ENCODE data around the gene DNAL1.
"Not testable (repeated sequence)": the region's sequence is repeated elsewhere in the genome, so short reads cannot be mapped to it uniquely, and the experiment has no call there.

DNAL1 gene

DNA sequence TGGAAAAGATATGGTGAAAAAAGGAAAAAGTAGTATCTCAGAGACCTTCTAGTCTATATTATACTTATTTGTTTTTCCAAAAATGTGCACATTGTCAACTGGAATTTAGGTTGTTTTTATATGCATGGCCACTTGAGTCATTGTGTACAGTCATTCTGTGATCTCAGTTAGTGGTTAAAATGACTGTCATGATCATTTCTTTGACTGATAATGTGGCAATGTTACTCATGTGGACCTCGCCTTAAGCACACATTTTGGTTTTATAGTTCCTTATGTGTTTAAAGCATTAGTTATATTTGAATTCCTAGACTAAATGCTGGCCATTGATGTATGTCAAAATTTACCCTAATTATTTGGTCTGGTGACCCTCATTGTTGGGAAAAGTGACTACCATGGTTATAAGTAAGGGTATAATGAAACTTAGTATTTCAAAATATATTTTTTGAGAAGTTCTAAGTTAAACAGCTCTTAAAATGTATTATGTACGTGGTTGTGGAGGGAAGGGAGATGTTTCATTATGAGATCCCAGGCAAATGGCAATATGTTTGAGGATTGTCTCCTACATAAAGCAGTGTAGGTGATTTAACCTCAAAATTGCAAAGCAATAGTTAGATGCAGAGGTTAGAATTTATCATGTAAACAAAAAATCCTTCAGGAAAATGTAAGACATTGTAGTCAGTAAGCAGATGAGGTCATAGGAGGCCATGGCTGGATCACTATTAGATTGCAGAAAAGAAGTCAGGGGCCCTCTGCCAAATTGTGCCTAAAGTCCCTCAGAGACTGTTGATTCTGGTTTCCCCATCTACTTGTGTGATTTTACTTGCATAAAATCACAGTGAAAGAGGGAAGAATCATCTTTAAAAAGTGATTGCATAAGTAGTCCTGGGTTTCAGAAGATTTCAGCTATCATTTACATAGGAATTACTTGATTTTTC, 51.9 kb downstream of the DNAL1 start:
- DNase-seq (ENCODE audit: low read depth in 2 of 2, low spot score in 1 of 2): no peak

DNA sequence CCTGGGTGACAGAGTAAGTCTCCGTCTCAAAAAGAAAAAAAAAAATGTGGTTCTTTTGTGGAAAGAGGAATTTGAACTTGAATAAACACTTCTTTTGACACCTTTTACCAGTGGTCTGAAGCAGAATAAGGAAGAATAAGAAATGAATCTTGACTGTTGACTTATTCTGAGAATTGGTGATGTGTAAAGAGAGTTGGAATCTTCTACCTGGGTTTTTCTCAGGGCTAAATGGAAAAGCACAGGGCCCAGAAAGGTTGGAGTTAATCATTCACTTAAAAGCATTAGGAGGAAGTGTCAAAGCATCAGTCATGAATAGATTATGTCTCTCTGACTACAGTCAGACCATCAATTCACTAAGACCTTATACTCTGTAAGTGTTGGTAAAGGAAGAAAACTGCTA, 55.5 kb downstream of the DNAL1 start:
- DNase-seq (ENCODE audit: low read depth in 2 of 2, low spot score in 1 of 2): no peak

DNA sequence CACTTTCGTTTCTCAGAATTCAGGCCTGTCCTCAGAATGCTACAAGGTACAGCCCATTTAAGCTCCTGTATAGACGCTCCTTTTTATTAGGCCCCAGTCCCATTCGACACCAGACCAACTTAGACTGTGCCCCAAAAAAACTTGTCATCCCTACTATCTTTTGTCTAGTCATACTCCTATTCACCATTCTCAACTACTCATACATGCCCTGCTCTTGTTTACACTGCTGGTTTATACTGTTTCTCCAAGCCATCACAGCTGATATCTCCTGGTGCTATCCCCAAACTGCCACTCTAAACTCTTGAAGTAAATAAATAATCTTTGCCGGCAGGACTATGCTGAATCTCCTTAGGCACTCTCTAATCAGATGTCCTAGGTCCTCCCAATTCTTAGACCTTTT, 63.3 kb downstream of the DNAL1 start:
- not testable (repeated sequence) for DNase-seq (ENCODE audit: low read depth in 2 of 2, low spot score in 1 of 2)

DNA sequence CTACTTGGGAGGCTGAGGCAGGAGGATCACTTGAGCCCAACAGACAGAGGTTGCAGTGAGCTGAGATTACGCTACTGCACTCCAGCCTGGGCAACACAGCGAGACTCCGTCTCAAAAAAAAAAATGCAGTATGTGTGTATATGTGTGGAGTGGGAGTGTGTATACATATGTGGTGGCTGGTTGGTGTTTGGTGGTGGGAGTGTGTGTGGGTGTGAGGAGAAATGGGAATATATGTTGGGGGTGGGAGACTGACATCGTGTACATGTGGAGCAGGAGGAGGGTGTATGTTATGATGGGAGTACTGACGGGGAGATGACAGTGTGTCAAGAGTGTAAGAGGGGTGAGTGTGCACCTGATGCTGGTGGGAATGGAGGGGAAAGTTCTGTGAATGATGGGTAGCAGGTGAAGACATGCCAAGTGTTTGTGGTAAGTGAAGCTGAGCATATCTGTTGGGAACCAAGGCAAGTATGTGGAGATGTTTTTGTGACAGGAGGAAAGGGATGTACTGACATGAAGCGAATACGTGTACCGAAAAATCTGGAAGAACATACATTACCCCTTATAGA, 65.2 kb downstream of the DNAL1 start:
- no peak for DNase-seq (ENCODE audit: low read depth in 2 of 2, low spot score in 1 of 2)

DNA sequence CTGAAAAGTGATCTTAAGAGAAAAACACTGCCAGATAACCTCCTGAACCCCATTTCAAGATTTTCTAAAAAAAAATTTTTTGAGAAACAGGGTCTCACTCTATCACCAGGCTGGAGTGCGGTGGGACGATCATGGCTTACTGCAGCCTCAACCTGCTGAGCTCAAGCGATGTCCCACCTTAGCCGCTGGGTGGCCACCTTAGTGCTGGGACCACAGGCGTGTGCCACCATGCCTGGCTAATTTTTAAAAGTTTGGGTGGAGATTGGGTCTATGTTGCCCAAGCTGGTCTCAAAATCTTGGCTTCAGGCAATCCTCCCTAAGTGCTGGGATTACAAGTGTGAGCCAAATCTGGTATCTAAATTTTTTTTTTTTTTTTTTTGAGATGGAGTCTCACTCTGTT, 66.0 kb downstream of the DNAL1 start:
- DNase-seq (ENCODE audit: low read depth in 2 of 2, low spot score in 1 of 2): no peak

- DNase-seq (ENCODE audit: low read depth in 2 of 2, low spot score in 1 of 2): no peak
These were observed 67.3 kb downstream of the DNAL1 start for GRCh38 chr14:73712071-73712506.

- DNase-seq (ENCODE audit: low read depth in 2 of 2, low spot score in 1 of 2): no peak
These were observed 67.9 kb downstream of the DNAL1 start for GRCh38 chr14:73712540-73713180.

DNA sequence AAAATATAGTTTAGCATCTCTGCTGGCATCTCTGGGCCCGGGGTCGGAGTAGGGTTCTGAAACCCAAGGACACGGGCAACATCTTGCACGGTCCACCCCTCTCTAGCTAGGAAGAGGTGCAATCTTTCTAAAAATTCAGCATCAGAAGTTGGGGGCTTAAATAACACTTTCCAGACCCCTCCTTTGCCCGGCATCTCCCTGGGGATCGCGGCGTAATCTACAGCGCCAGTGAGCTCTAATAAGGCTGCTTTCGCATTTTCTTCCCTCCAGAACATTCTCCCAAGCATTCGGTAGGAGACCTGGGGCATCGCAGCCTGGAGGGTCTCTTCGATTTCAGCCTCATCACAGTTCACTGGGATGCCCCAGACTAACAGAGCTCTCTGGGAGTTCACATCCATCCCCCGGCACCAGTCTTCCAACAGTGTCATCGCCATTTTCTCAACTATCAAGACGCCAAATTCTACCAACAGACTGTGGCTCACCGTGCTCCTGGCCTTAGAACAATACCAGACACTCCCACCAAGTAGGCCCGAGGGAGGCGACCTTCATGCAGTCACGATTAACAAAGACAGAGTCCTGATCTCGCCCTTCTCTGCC, 68.5 kb downstream of the DNAL1 start:
- no peak for DNase-seq (ENCODE audit: low read depth in 2 of 2, low spot score in 1 of 2)

DNA sequence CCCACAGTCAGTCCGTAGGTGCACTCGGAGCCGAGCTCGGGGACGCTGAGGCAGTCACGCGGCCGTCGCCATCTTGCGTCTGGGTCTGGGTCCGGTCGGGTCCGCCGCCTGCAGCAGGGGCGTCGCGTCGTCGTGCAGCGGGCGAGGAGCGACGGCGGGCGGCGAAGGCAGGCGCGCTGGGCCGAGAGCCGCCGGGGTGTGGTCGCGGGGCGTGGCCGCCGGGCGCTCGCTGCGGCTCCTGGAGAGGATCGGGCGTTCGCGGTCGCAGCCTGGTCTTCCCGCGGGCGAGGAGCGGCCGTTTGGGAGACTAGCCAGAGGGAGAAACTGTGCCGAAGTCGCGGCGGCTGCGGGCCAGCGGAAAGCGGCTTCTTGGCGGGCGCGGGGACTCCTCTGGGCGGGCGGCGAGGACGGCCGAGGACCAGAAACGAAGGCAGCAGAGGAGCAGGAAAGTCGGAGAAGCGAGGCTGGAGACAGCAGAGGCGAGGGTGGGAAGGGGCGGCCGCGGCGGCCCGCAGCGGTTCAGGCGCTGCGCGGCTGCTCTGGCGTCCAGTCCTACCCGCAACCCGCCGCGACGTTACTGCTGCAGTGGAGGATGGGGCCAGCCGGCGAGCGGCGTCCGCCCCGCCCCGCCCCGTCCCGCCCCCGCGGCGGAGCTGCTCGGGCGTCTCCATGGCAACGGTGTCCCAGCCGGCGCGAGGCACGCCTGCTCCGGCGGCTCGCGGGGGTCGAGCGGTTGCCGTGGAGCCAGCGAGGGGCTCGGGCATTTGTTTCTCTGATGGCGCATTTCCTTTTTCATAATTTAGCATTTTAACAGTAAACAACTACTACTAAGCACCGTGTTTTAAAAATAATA, 69.2 kb downstream of the DNAL1 start, which contains the start of gene PNMA1:
TSS of gene PNMA1 (minus strand) at position 582 of the 853 bp plus-strand sequence. CDS start 745 bp downstream, outside the sequence.
- peak; percentile 62 to 72 for DNase-seq (ENCODE audit: low read depth in 2 of 2, low spot score in 1 of 2)

GRCh38 chr14:73714656-73715081, 69.9 kb downstream of the DNAL1 start:
- DNase-seq (ENCODE audit: low read depth in 2 of 2, low spot score in 1 of 2): no peak

DNA sequence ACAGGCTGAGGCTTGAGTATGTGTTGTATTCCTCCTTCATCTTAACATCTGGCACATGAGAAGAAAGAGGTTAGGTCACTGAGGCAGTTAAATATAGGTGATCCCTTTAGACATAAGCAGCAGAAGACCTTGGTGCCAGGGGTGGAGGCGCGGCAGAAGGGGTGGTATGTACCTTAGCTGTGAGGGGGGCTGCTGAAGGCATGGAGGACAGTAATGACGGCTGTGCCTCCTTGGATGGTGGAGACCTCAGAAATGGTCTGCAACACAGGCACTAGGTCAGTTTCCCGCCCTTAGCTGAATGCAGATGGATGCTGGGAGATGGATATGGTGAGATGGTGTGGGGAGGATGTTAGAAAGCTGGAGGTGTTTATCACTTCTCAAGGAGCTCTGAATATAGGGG, 70.9 kb downstream of the DNAL1 start:
- DNase-seq (ENCODE audit: low read depth in 2 of 2, low spot score in 1 of 2): no peak

DNA sequence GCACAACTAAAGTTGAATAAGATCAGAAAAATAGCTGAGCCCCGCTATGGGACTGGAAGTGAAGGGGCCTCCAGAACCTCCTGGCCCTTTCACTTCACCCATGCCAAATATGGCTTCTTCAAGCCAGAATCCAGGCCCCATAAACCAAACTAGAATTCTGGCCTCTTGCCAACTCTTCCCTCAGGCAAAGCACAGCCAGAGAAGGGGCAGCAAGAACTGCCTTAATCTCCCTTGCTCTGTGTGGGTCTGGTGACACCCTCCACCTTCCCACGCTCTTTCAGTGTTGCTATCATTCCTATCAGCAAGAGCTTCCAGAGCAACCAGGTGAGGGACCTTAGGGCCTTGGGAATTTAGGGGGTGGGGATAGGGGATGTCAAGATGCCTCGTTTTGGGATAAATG, 72.5 kb downstream of the DNAL1 start:
- DNase-seq (ENCODE audit: low read depth in 2 of 2, low spot score in 1 of 2): no peak

DNA sequence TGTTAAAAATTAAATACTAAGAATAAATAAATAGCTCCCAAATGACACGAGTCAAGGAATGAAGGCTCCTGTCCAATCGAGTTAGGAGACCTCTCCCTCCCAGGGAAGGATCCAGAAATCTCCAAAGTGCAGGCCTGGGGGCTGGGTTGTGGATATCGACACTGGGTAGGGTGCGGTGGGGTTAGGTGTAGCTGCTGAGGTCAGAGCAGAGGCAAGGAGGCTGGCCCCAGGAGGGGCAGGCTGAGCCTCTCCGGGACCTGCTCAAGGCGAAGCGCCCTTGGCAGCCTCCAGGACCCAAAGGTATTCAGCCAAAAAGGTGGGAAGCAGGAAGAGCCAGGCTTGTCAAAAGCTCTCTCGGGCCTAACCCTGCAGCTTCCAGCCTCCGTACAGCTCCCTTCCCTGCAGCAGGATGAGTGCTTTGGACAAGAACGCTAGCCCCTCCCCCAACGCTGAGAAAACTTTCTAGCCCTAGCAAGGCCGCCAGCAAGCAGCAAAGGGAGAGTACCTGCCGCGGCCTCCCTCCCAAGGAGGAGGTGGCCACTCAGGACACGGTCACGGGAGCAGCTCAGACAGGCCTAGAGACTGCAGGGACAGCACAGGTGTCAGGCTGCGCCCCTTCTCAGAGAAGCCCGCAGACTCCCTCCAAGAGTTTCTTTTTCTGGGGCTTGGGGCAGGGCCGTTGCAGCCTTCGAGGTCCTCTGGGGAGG, 73.1 kb downstream of the DNAL1 start:
- DNase-seq (ENCODE audit: low read depth in 2 of 2, low spot score in 1 of 2): no peak

GRCh38 chr14:73718418-73719251, 73.8 kb downstream of the DNAL1 start:
- DNase-seq (ENCODE audit: low read depth in 2 of 2, low spot score in 1 of 2): no peak

- no peak for DNase-seq (ENCODE audit: low read depth in 2 of 2, low spot score in 1 of 2)
These were observed 74.6 kb downstream of the DNAL1 start for GRCh38 chr14:73719361-73719760.

GRCh38 chr14:73719791-73720190, 75.0 kb downstream of the DNAL1 start:
- no peak for DNase-seq (ENCODE audit: low read depth in 2 of 2, low spot score in 1 of 2)

- DNase-seq (ENCODE audit: low read depth in 2 of 2, low spot score in 1 of 2): no peak
These were observed 75.8 kb downstream of the DNAL1 start for GRCh38 chr14:73720636-73721035.

GRCh38 chr14:73721101-73721821, 76.5 kb downstream of the DNAL1 start:
- DNase-seq (ENCODE audit: low read depth in 2 of 2, low spot score in 1 of 2): no peak

All from stimulated activated CD8-positive, alpha-beta memory T cell treated with anti-CD3 and anti-CD28 coated beads, Interleukin-4, amount 100 ng/mL, for 4 hours (primary cell).